Measurements from ENCODE around the gene ATXN1. TPM values are rescaled to one million over a fixed set of nuclear protein-coding genes. Genes with fewer than 3 reads are reported as not detected.

ATXN1 gene
- total RNA-seq, 4 donors from 2014 or later = 26.4 to 46.4 (median 36.1) TPM

- DNase-seq (ENCODE audit: low spot score) (no peak), ATAC-seq (ENCODE audit: low FRiP score) (no peak)
- TF ChIP-seq, protein P1, sequence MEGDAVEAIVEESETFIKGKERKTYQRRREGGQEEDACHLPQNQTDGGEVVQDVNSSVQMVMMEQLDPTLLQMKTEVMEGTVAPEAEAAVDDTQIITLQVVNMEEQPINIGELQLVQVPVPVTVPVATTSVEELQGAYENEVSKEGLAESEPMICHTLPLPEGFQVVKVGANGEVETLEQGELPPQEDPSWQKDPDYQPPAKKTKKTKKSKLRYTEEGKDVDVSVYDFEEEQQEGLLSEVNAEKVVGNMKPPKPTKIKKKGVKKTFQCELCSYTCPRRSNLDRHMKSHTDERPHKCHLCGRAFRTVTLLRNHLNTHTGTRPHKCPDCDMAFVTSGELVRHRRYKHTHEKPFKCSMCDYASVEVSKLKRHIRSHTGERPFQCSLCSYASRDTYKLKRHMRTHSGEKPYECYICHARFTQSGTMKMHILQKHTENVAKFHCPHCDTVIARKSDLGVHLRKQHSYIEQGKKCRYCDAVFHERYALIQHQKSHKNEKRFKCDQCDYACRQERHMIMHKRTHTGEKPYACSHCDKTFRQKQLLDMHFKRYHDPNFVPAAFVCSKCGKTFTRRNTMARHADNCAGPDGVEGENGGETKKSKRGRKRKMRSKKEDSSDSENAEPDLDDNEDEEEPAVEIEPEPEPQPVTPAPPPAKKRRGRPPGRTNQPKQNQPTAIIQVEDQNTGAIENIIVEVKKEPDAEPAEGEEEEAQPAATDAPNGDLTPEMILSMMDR (IDR thresholded peaks at IDR 0.05) = no peak
Observed at GRCh38 chr6:16377470-16377869, 383.8 kb downstream of the ATXN1 start.

DNA sequence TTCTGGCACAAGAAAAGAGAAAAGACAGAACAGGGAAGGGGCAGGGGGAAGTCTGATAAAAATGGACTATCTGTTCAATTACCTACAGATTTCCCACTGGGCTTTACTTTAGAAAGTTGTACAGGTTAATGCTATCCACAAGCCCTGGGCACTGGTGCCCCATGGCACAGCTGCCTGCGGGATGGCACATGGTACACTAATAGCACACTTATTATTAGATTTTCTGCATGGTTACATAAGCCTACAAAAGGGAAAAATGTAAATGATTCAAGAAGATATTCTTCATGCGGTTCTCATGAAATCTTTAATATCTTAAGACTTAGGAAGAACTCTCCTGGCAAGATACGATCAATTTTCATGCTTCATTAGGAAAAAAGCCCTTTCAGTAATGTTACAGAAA is 385.4 kb downstream of the ATXN1 start:
- ATAC-seq (ENCODE audit: low FRiP score) (no peak), DNase-seq (ENCODE audit: low spot score) (no peak)
- TF ChIP-seq, protein P1 (IDR thresholded peaks at IDR 0.05) = no peak

DNA sequence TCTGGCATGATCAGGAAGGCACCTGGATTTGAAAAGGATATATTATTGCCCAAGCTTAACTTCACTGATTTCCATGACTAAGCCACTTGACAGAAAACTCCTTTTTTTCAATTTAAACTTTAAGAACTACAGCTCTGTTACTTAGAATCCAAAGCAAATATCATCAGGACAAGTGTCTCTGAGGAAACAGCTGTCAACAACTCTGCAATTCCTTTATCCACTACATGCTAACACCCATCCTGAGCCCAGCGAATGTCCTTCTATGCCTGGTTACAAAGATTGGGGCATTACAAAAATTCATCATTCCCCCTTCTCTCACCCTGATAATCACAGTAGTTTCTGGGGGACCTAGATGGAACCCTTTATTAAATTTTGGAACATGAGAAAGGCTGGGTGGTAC is 386.1 kb downstream of the ATXN1 start:
- no peak for DNase-seq (ENCODE audit: low spot score)
- no peak for ATAC-seq (ENCODE audit: low FRiP score)
- TF ChIP-seq, protein P1 (IDR thresholded peaks at IDR 0.05) = no peak

- DNase-seq (ENCODE audit: low spot score) (no peak), ATAC-seq (ENCODE audit: low FRiP score) (no peak)
- TF ChIP-seq, protein P1 (IDR thresholded peaks at IDR 0.05) = no peak
Observed at GRCh38 chr6:16374461-16375200, 386.6 kb downstream of the ATXN1 start.

DNA sequence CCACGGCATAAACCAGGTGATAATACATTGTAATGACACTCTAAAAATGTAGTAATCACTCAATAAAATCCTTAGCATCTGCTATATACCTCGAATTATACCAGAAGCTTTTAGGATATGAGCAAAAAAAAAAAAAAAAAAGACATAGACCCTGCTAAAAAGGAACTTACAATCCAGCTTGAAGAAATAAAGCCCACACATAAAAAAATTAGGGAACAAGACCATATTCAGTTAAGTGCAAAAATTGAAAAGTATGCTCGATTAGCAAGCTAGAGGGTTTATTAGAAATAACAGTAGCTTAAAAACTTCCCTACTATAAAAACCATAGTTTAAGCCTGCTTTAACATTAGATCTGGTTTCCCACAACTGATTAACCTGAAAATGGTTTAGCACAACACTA is 387.2 kb downstream of the ATXN1 start:
- DNase-seq (ENCODE audit: low spot score) (no peak), ATAC-seq (ENCODE audit: low FRiP score) (no peak)
- TF ChIP-seq, protein P1 (IDR thresholded peaks at IDR 0.05) = no peak

- ATAC-seq (ENCODE audit: low FRiP score) = no peak
- TF ChIP-seq, protein P1 (IDR thresholded peaks at IDR 0.05) = no peak
- DNase-seq (ENCODE audit: low spot score) = no peak
Observed at GRCh38 chr6:16372029-16372776, 389.1 kb downstream of the ATXN1 start.
